ENCODE measurements around the gene LRP8. TPM values are rescaled to one million over a fixed set of nuclear protein-coding genes. Genes with fewer than 3 reads are reported as not detected.

The LRP8 gene
- polyA plus RNA-seq, 2 of the 4 experiments (the other 2 are of a cell fraction): 32.6 to 46.1 TPM

DNA sequence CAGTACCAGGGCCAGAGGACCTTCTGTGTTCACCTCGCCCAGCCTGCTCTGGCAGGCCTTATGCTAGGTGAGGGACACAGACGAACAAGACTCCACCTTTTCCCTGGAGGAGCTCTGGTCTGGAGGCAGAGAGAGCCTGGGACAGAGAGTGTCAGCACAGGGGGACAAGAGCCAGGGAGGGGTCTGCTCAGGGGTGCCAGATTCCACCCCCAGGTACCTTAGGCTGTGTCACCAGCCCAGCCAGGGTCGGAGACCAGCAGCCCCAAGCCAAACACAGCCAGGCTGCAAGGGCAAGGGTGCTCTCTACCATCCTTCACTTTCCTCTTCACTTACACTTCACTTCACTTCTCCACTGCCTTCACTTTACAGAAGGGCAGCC, 4.3 kb upstream of the LRP8 start:
- DNase-seq (ENCODE audit: low read depth in 1 of 2, low spot score in 1 of 2) (no peak), ATAC-seq (no peak), FAIRE-seq (no peak)
- POLR2A ChIA-PET: no interaction called here
- Histone ChIP-seq H3K4me2 (no peak overlapping the region), H3K4me3 (no peak overlapping the region), H3K9me3 (no peaks in the 10 kb centered on the region), H3K27ac (no peak overlapping the region), H3K4me1 (peaks cover 4% of the 10 kb centered on the region; the same call in 1 of the 3 replicates)
- CTCF ChIA-PET: interaction anchor here (2.3 kb wide), 1 partner anchor 61 kb away, joined by 11 read pairs; no protein-coding TSS in a partner anchor
- no peak for TF ChIP-seq CHD2 (IDR thresholded peaks at IDR 0.05; ENCODE audit: low read length, partially characterized antibody)
- TF ChIP-seq, protein P1, sequence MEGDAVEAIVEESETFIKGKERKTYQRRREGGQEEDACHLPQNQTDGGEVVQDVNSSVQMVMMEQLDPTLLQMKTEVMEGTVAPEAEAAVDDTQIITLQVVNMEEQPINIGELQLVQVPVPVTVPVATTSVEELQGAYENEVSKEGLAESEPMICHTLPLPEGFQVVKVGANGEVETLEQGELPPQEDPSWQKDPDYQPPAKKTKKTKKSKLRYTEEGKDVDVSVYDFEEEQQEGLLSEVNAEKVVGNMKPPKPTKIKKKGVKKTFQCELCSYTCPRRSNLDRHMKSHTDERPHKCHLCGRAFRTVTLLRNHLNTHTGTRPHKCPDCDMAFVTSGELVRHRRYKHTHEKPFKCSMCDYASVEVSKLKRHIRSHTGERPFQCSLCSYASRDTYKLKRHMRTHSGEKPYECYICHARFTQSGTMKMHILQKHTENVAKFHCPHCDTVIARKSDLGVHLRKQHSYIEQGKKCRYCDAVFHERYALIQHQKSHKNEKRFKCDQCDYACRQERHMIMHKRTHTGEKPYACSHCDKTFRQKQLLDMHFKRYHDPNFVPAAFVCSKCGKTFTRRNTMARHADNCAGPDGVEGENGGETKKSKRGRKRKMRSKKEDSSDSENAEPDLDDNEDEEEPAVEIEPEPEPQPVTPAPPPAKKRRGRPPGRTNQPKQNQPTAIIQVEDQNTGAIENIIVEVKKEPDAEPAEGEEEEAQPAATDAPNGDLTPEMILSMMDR (IDR thresholded peaks at IDR 0.05): no peak
- no peak for TF ChIP-seq CEBPB (IDR thresholded peaks at IDR 0.05)
- TF ChIP-seq, protein P2, sequence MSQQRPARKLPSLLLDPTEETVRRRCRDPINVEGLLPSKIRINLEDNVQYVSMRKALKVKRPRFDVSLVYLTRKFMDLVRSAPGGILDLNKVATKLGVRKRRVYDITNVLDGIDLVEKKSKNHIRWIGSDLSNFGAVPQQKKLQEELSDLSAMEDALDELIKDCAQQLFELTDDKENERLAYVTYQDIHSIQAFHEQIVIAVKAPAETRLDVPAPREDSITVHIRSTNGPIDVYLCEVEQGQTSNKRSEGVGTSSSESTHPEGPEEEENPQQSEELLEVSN (IDR thresholded peaks at IDR 0.05; ENCODE audit: borderline replicate concordance, low read depth): no peak
- TF ChIP-seq RARB (CRISPR knock-in tag; IDR thresholded peaks at IDR 0.05): no peak
- 88% methylated on average over 3 of the region's 3 CpGs for WGBS (ENCODE audit: missing lambda C conversion rate)

DNA sequence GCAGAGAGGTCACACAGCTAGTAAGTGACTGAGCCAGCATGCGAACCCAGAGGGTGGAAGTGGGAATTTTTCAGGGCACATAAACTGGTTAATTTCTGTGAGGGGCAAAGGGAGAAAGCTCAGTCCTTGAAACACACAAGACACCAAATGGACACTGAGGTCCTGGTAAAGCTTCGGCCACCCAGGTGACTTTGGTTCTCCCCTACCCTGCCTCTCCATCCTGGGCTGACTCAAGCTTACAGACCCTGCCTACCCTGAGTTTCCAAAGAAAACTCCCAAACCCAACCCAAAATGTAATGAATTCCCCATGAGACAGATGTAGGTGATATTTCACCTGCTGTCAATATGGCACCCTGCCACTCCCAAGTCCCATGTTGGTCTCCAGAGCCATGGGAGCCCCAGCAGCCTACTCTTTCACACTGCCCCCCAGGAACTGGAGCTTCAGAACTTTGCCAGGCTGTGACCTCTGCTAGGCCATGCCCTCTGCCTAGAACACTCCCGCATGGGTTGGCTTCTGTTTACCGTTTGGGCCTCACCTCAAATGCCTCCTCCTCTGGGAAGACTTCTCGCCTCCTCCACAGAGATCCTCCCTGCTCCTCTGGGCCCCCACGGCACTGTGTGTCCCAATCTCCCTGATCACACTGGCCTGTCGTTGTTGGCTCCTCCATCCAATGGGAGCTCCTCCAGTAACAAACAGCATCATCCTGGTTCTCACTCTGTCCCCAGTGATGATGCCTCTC, 3.7 kb upstream of the LRP8 start:
- WGBS (ENCODE audit: missing lambda C conversion rate): 86% methylated on average over 6 of the region's 7 CpGs
- peaks cover 4% of the 10 kb centered on the region; the same call in 1 of the 3 replicates for H3K4me1 ChIP-seq
- ChIA-PET CTCF (interaction anchor here (2.3 kb wide), 1 partner anchor 61 kb away, joined by 11 read pairs; no protein-coding TSS in a partner anchor), POLR2A (no interaction called here)
- FAIRE-seq: no peak
- no peak overlapping the region for H3K27ac ChIP-seq
- no peak for ATAC-seq
- no peak overlapping the region for H3K4me2 ChIP-seq
- TF ChIP-seq HEYL (CRISPR knock-in tag; IDR thresholded peaks at IDR 0.05) (no peak), RAD21 (conservative IDR thresholded peaks at IDR 0.05 in 1 of 2, IDR thresholded peaks at IDR 0.05 in 1 of 2) (no peak), ZSCAN20 (CRISPR knock-in tag; IDR thresholded peaks at IDR 0.05) (no peak), PHF8 (IDR thresholded peaks at IDR 0.05; ENCODE audit: borderline replicate concordance, low read depth) (no peak), CHD2 (IDR thresholded peaks at IDR 0.05; ENCODE audit: low read length, partially characterized antibody) (no peak), ZFP36 (IDR thresholded peaks at IDR 0.05; ENCODE audit: borderline replicate concordance, partially characterized antibody) (no peak), MAZ (IDR thresholded peaks at IDR 0.05; ENCODE audit: borderline replicate concordance, low read depth, low read length) (no peak)
- TF ChIP-seq, protein P3, sequence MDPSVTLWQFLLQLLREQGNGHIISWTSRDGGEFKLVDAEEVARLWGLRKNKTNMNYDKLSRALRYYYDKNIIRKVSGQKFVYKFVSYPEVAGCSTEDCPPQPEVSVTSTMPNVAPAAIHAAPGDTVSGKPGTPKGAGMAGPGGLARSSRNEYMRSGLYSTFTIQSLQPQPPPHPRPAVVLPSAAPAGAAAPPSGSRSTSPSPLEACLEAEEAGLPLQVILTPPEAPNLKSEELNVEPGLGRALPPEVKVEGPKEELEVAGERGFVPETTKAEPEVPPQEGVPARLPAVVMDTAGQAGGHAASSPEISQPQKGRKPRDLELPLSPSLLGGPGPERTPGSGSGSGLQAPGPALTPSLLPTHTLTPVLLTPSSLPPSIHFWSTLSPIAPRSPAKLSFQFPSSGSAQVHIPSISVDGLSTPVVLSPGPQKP (IDR thresholded peaks at IDR 0.05; ENCODE audit: low read depth, low read length): no peak
- H3K4me3 ChIP-seq: no peak overlapping the region
- H3K9me3 ChIP-seq: no peaks in the 10 kb centered on the region
- no peak for DNase-seq (ENCODE audit: low read depth in 1 of 2, low spot score in 1 of 2)

DNA sequence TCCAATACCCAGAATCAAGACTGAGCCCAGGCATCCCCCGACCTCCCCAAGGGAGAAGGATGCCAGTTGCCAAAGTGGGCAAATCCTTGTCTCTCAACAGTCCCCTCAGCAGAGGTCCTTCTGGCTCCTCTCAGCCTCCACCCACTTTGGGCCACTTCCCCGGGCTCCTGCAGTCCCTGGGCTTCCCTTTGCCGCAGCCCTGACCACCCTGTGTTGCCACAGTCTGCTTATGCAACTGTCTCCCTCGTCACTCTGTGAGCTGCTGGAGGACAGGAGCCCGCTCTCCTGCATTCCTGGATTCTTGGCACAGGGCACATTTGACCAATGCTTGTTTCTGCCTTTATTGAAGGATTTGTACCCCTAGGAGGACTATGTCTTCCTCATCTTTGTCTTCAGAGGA, 2.9 kb upstream of the LRP8 start:
- TF ChIP-seq, protein P3 (IDR thresholded peaks at IDR 0.05; ENCODE audit: low read depth, low read length): no peak
- TF ChIP-seq FOXS1 (CRISPR knock-in tag; IDR thresholded peaks at IDR 0.05) (no peak), EHMT2 (IDR thresholded peaks at IDR 0.05; ENCODE audit: low read depth) (no peak), TFCP2L1 (CRISPR knock-in tag; IDR thresholded peaks at IDR 0.05) (no peak), JUN (IDR thresholded peaks at IDR 0.05) (no peak), TP53 (CRISPR knock-in tag; IDR thresholded peaks at IDR 0.05) (no peak), HDAC2 (IDR thresholded peaks at IDR 0.05) (no peak)
- TF ChIP-seq, protein P1 (IDR thresholded peaks at IDR 0.05): no peak
- TF ChIP-seq, protein P4, sequence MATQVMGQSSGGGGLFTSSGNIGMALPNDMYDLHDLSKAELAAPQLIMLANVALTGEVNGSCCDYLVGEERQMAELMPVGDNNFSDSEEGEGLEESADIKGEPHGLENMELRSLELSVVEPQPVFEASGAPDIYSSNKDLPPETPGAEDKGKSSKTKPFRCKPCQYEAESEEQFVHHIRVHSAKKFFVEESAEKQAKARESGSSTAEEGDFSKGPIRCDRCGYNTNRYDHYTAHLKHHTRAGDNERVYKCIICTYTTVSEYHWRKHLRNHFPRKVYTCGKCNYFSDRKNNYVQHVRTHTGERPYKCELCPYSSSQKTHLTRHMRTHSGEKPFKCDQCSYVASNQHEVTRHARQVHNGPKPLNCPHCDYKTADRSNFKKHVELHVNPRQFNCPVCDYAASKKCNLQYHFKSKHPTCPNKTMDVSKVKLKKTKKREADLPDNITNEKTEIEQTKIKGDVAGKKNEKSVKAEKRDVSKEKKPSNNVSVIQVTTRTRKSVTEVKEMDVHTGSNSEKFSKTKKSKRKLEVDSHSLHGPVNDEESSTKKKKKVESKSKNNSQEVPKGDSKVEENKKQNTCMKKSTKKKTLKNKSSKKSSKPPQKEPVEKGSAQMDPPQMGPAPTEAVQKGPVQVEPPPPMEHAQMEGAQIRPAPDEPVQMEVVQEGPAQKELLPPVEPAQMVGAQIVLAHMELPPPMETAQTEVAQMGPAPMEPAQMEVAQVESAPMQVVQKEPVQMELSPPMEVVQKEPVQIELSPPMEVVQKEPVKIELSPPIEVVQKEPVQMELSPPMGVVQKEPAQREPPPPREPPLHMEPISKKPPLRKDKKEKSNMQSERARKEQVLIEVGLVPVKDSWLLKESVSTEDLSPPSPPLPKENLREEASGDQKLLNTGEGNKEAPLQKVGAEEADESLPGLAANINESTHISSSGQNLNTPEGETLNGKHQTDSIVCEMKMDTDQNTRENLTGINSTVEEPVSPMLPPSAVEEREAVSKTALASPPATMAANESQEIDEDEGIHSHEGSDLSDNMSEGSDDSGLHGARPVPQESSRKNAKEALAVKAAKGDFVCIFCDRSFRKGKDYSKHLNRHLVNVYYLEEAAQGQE (IDR thresholded peaks at IDR 0.05): no peak
- TF ChIP-seq, protein P5, sequence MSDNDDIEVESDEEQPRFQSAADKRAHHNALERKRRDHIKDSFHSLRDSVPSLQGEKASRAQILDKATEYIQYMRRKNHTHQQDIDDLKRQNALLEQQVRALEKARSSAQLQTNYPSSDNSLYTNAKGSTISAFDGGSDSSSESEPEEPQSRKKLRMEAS (IDR thresholded peaks at IDR 0.05): no peak
- Histone ChIP-seq H3K4me2 (no peak overlapping the region), H3K27ac (no peak overlapping the region), H3K4me1 (peaks cover 4% of the 10 kb centered on the region; the same call in 1 of the 3 replicates), H3K4me3 (no peak overlapping the region), H3K9me3 (no peaks in the 10 kb centered on the region)
- ChIA-PET POLR2A (no interaction called here), CTCF (no interaction called here)
- FAIRE-seq (no peak), DNase-seq (ENCODE audit: low read depth in 1 of 2, low spot score in 1 of 2) (no peak), ATAC-seq (no peak)
- WGBS (ENCODE audit: missing lambda C conversion rate): 86% methylated on average over 5 of the region's 5 CpGs
